ENCODE data around the gene VRTN. TPM values are rescaled to one million over a fixed set of nuclear protein-coding genes. Genes with fewer than 3 reads are reported as not detected.

The VRTN gene
- polyA plus RNA-seq, 4 donors, result not detected

- no peak for DNase-seq (ENCODE audit: low read depth in 4 of 4, low spot score in 2 of 4)
These were observed 43.2 kb downstream of the VRTN start for GRCh38 chr14:74391479-74391878.

GRCh38 chr14:74392616-74393570, 44.6 kb downstream of the VRTN start:
- no peak for DNase-seq (ENCODE audit: low read depth in 4 of 4, low spot score in 2 of 4)

DNA sequence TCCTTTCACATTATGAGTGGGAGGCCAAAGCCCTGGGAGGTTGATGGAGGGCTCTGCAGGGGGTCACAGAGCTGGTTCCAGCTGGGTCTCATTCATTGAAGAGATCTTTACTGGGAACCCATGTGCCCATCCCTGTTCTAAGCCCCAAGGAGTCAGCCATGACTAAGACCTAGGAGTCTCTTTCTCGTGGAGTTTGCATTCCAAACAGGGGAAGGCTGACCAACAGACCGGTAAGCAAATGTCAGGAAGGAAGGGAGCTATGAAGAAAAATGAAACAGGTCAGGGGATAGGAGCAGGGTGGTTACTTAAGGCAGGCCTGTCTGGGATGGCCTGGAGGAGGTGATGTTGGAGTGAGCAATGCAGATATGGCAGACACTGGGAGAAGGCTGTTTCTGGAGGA, 46.3 kb downstream of the VRTN start:
- no peak for DNase-seq (ENCODE audit: low read depth in 4 of 4, low spot score in 2 of 4)

DNA sequence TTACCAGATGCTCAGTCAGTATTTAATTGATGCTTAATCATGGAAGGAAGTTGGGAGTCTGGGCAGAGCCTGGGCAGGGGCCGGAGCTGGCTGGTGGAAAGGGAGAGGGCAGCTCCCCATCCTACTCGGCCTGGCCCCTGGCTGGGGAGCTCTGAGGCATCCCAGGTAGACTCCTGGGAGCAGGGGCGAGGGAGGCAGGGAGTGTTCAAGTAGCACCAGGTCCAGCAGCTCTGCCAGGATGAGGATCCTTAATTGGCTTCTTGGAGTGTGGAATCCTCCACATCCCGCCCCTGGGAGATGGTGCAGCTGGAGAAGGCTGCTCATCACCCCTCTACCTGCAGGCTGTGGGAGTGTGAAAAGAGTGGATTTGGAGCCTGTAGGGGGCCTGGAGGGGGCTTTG, 46.8 kb downstream of the VRTN start:
- DNase-seq (ENCODE audit: low read depth in 4 of 4, low spot score in 2 of 4), result no peak

GRCh38 chr14:74400031-74400685, 51.9 kb downstream of the VRTN start:
- DNase-seq (ENCODE audit: low read depth in 4 of 4, low spot score in 2 of 4), result no peak

DNA sequence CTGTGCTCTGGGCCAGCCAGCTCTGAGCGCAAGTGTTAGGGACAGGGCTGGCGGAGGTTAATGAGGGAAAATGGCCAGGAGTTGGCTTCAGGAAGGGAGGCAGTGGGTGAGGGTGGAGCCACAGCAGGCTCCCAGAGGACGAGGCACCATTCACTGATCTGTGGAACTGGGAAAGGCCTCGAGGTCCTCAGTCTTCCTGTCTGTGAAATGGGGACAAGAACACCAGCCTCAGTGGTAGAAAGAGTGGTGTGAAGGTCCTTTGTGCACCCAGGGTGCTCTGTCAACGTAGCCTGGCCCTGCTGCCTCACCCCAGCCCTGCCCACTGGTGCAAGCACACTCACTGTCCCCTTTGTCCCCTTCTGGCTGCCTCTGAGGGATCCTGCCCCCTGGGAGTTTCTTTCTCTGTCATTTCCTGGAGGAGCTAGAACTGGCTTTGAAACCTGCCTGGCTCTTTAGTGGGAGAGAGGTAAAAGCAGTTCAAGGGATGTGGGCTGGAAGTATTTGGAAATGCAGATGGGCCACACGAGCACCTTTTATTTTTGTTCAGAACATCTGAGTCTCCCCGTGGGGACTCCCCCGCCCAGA, 52.7 kb downstream of the VRTN start:
- DNase-seq (ENCODE audit: low read depth in 4 of 4, low spot score in 2 of 4), result no peak

- no peak for DNase-seq (ENCODE audit: low read depth in 4 of 4, low spot score in 2 of 4)
These were observed 53.4 kb downstream of the VRTN start for GRCh38 chr14:74401504-74402241.

DNA sequence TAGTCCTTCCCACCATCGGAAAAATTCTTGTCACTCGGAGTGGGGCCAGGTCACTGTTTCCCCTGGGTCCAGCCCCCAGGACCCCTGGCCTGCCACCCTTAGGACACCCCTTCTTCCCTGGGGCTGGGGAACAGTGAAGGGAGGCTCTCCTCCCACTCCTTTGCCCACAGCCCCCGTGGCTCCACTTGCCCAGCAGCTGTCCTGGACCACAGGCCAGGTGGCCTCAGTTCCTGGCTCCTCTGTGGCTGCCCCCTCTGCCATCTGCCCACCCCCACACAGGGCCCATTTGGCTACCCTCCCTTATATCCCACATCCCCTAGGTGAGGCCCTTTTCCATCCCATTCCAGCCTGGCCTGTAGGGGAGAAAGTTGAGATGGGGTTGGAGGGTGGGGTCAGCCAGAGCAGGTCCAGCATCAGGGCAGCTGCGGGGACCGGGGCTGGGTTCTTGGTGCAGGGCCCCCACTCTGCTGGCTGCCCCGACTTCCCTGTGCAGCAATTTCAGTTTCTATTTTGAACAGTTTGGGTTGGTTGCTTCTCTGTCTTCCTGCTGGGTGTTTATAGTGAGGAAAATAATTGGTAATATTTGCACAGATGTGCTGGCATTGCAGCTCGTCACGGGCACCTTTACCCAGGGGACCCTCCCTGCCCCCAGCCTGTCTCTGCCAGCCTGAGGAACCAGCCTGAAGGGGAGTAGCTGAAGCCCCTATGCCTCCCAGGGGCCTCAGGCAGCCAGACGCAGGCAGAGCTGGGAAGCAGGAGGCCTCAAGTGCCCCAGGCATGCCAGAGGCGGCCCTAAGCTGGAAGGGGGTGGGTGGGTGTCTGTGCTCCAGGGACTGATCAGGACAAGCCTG, 54.4 kb downstream of the VRTN start:
- DNase-seq (ENCODE audit: low read depth in 4 of 4, low spot score in 2 of 4), result no peak

- no peak for DNase-seq (ENCODE audit: low read depth in 4 of 4, low spot score in 2 of 4)
These were observed 55.5 kb downstream of the VRTN start for GRCh38 chr14:74403619-74404417.

DNA sequence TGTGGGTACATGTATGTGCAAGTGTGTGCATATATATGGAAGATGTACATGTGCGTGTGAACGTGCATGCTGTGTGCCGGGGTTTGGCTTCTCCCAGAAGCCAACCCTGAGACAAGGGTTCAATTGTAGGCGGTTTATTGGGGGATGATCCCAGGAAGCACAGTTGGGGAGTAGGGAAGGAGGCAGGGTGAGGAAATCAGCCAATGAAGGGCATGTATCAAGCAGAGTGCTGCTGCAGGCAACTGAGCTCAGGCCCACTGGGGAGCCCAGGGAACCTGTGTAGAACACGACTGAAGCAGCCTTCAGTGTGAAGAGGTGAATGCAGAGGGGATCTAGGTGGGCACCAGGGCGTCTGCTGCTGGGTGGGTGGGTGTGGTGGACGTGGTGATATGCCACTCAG, 56.2 kb downstream of the VRTN start:
- DNase-seq (ENCODE audit: low read depth in 4 of 4, low spot score in 2 of 4), result no peak

GRCh38 chr14:74405663-74406062, 57.4 kb downstream of the VRTN start:
- DNase-seq (ENCODE audit: low read depth in 4 of 4, low spot score in 2 of 4), result no peak

DNA sequence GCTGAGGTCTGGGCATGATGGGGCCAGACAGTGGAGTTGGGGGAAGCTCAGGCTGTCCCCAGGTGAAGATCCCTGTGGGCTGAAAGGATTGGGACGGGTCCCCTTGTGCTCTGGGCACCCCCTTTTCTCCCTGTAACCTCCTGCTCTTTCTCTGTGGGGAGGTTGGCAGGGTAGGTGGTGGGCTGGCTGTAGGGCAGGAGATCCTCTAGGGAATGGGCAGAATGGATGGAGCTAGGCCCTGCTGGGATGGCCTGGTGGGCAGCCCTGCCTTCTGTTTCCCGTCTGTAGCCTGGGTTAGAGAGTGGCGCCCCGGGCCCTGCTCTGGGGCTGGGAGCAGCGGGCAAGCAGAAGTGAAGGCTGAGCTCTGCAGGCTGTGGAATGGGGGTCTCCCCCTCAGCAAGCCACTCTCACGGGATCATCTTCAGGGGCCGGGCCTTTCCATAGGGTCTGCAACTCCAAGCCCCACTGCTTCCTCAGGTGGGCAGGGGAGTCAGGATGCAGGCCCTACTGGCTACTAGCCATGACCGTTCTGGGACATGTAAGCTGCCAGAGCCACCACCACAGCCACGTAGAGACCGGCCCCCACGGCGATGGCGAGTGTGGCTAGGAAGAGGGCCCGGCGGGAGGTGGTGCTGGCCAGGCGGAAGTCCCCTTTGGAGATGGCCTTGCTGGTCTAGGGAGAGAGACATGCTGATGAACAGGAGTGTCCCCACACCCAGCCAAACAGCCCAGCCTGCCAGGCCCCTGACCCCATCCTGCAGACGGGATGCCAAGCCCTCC, 58.9 kb downstream of the VRTN start:
- no peak for DNase-seq (ENCODE audit: low read depth in 4 of 4, low spot score in 2 of 4)

GRCh38 chr14:74407801-74408154, 59.5 kb downstream of the VRTN start:
- no peak for DNase-seq (ENCODE audit: low read depth in 4 of 4, low spot score in 2 of 4)

- DNase-seq (ENCODE audit: low read depth in 4 of 4, low spot score in 2 of 4), result no peak
These were observed 60.6 kb downstream of the VRTN start for GRCh38 chr14:74408870-74409269.

- DNase-seq (ENCODE audit: low read depth in 4 of 4, low spot score in 2 of 4), result no peak
These were observed 61.2 kb downstream of the VRTN start for GRCh38 chr14:74409441-74409840.

Data from left renal cortex interstitium (tissue), 4 donors.